Superior temporal gyrus (tissue), 1 donor: Measurements from ENCODE around the gene MSL3B.
"Not testable (repeated sequence)": the region's sequence is repeated elsewhere in the genome, so short reads cannot be mapped to it uniquely, and the experiment has no call there.

Experiments used
- DNase-seq: peaks from one replicate; pipeline ENCODE4 v3.0.0-alpha.2; 2016; ENCODE audit errors: extremely low spot score

MSL3B gene

DNA sequence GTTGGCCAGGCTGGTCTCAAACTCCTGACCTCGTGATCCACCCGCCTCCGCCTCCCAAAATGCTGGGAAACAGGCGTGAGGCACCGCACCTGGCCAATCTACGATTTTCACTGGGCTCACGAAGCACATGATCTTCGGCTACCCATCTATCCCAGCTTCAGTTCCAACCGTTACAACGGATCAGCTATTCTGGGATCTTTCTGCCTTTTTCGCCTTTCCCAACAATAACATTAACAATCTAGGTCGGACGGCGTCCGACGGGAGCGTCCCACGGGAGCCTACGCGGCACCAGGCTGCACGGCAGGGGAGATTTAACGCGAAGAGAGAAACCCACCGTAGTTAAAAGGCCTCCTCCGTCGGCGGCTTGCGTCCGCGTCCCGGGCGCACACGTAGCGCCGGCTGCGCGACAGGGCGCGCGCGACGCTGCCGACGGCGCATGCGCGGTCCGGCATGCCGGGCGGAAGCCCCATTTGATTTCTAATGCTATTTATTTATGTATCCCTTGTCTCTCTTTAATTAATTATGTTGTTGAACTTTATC lies at the start of gene MSL3B:
Gene MSL3B, minus strand, starts transcription at position 394 of the 540 bp plus-strand sequence.
- no peak for DNase-seq

DNA sequence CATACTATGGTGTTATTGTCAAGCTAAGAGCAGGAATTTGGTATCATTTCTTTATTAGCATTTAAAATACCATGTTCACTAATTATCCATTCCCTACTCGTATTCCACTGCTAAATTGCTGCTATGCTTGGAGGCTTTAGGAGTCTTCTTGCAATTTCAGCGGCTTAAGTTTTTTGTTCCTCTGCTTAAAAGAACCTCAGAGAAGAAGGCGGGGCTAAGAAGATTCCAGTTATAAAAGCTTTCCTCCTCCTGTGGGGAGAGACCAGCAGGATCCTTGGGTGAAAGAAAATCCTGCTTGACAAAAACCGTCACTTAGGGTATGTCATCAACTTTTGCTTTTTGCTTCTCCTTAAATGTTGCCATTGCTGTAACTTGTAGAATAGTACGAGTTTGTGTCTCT lies 48.9 kb upstream of the MSL3B start, which contains the start of gene TRPM8:
Gene TRPM8, plus strand, starts transcription at position 258 of the 400 bp plus-strand sequence. CDS start 9,165 bp downstream, outside the sequence.
- DNase-seq, result no peak

DNA sequence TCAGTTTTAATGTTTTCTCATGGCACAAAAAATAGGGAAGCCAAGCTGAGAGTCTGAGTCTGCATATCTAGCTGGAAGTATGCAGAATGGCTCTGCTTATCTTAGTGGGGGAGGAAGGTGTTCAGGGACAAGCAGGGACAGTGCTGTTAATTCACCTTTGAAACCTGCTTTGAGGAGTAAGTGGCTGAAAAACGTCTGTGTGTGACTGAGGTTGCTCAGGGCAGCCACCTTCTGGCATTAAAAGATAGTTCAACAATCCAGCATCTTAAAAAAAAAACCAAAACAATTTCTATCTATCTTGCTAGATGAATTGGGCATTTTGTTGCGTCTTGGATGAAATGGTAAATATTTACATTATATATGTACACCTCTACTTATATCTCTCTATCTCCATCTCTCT lies 46.9 kb upstream of the MSL3B start:
- no peak for DNase-seq

DNA sequence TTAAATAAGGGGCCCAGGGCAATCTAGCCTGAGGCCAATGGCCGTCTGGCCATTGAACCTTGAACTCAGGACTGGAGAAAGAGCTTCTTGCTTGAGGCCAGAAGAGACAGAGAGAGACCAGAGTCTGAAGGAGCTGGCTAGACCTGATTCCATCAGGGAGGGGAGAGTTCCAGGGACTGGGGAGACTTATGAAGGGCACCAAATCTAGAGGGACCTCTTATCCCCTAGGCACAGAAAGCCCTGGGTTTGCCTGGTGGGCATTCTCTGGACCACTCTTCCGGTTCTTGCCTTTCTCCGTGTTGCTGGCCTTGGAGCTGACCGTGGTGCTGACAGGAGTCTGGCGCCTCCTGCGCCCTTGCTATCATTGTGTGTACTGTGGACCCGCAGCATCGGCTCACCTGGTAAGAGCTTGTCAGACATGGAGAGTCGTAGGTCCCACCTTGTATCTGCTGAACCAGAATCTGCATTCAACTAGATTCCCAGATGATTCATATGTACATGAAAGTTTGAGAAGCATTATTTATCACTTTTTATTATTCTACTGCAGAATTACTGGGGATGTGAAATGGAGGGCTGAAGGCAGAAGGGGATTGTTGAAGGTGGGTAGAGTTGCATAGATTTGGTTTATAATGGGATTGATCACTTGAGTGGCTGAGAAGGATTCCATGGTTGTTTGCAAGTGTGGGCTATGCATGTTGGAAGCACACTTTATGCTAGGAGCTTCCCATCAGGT lies 44.7 kb upstream of the MSL3B start:
- no peak for DNase-seq

DNA sequence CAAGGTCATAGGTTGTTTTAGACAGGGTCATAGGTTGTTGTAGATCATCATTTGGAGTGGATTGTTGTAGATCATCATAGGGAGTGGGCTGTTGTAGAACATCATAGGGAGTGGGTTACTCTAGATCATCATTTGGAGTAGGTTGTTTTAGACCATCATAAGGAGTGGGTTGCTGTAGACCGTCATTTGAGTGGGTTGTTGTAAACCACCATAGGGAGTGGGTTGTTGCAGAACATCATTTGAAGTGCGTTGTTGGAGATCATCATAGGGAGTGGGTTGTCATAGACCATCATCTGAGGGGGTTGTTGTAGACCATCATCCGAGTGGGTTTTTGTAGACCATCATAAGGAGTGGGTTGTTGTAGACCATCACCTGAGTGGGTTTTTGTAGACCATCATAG lies 39.4 kb upstream of the MSL3B start:
- DNase-seq, result no peak

DNA sequence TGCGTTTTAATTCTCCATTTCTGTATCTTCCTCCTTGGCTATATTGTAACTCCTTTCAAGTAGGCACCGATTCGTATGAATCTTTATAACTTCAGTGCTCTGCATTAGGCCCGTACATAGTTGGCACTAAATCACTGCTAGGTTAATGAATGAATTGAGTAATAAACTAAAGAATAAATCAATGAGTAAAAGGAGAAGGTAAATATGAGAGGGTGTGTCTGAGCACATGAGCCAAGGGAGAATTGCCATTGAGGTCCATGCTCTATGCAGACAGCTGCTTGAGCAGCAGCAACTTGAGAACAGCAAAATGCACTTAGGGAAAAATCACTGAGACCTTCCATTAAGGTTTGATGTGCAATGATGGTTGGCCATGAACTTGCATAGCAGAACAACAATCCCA lies 37.8 kb upstream of the MSL3B start:
- no peak for DNase-seq

DNA sequence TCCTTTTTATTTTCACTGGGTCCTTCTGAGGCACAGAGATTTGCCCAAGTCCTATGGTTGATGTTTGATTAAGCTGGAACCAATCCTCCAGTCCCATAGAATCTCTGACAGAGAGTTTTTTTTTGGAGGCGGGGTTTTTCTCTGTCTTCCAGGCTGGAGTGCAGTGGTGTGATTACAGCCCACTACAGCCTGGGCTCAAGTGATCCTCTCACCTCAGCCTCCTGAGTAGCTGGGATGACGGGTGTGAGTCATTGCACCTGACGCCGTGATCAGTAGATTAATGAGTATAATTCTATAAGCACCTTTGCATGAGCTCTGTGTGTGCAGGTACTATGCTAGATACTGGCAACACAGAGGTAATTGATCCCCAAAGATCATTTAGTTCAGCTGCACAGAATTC lies 33.7 kb upstream of the MSL3B start:
- no peak for DNase-seq

DNA sequence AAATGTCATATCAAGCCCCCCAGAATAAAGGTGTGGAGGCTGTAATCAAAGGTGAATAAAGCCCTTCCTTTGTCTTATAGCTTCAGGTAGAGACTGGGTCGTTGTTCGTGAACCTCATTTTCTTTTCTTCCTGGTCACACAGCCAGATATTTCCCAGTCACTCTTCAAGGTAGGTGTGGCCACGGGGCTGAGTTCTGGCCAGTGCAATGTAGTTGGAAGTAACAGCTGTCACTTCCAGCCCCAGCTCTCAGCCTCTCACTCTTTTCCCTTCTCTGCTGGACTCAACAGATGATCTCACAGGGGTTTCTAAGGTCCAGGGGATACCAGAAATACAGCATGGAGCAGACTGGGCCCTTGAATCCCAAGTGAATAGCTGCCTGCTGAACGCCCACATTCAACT lies 33.2 kb upstream of the MSL3B start:
- DNase-seq, result no peak

DNA sequence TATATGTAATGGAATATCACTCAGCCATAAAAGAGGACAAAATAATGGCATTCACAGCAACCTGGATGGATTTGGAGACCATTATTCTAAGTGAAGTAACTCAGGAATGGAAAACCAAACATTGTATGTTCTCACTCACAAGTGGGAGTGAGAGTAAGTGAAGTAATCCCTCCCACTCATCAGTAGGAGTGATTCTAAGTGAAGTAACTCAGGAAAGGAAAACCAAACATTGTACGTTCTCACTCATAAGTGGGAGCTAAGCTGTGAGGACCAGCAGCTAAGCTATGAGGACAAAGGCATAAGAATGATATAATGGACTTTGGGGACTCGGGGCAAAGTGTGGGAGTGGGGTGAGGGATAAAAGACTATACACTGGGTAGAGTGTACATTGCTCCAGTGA lies 28.1 kb upstream of the MSL3B start:
- DNase-seq, result not testable (repeated sequence)

DNA sequence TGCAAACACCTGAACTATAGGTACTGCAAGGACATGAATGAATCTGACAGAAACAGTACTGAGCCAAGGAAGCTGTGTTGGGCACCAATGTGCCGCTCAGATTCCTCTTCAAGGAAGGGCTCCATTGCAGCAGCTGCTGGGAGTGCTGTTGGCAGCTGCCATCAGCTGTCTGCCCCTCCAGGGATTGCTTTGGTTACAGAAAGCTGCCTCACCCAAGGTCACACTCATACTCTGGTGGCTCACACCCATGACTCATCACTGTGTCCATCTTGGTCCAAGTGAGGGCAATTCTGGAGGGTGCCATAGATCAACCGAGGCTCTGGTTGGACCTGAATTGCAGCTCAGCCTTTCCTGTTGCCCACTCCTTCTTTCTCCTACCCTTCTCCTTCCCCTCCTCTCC lies 24.6 kb upstream of the MSL3B start:
- DNase-seq, result no peak

DNA sequence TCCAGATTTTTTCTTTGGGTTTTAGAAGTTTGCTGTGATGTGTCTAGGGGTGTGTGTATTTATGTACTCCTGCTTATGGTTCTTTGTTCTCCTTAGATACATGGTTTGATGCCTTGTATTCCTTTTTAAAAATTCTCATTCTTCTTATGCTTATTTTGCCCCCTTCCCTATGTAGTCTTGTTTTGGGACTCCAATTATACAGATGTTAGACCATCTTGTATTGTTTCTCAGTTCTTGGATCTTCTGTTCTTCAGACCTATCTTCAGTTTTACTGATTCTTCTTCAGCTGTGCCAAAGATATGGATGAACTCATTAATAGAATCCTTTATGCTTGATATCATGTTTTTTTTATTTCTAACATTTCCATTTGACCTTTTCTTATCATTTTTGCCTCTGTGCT lies 14.2 kb upstream of the MSL3B start:
- DNase-seq, result no peak

DNA sequence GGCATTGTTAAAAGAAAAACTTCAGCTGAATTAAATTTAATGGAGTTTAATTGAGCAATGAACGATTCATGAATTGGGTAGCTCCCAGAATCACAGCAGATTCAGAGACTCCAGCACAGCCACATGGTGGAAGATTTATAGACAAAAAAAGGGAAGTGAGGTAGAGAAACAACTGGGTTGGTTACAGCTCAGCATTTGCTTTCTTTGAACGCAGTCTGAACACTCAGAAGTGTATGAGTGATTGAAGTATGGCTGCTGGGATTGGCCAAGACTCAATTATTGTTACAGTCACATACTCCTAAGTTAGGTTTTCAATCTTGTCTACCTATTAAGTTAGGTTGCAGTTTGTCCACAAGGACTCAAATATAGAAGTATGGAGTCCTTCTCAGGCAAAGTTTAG lies 3.9 kb upstream of the MSL3B start:
- not testable (repeated sequence) for DNase-seq

DNA sequence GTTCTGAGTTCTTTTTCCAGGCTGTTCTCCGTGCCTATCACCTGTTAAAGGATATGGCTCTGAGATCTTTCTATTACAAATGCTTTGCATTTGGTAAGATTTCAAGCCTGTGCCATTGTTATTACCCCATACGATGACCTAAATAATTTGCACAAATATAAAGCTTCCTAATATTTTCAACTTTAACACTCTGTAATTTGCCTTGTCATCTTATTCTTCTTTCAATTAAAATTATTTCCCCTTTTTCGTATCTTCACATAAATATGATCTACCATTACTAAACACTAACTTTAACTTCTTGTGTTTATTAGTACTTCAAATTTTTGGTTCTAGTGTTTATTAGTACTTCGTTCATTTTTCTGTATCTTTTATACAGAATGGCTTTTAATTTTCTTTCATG lies 3.2 kb upstream of the MSL3B start:
- no peak for DNase-seq

DNA sequence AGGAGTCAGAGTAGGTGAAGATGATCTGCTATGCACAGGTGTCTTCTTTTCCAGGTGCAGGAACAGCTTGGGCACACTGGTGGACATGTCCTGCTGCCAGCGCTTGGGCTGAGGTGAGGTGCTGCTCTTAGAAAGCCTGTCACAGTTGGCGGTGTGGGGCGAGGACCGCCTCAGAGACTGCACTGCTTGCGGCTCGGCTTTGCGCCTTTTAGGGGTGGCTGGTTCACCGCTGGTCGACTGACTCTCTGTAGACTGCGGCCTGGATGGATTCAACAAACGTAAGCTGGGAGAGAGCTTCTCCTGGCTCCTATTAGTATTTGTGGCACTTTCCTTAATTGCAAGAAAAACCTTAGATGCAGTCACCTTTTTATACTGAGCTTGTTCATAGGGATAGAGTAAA lies 1.7 kb downstream of the MSL3B start:
- no peak for DNase-seq

DNA sequence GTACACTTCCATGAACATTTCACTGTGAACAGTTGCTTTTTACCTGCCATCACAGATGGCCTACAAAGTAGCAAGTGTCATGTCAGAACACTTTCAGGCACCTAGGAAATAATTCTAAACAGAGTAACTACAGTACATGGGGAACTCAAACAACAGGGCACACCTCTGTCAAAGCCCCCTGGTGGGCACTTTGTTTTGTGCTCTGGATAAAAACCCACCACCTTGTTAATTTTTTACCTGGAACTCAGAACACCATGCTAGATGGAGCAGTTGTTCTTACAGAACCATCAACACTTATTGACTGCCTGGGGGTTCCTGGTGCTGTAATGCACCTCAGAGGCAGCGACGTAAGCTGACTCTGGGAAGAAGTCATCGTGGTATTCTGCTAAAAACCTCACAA lies 2.3 kb downstream of the MSL3B start:
- DNase-seq, result no peak

DNA sequence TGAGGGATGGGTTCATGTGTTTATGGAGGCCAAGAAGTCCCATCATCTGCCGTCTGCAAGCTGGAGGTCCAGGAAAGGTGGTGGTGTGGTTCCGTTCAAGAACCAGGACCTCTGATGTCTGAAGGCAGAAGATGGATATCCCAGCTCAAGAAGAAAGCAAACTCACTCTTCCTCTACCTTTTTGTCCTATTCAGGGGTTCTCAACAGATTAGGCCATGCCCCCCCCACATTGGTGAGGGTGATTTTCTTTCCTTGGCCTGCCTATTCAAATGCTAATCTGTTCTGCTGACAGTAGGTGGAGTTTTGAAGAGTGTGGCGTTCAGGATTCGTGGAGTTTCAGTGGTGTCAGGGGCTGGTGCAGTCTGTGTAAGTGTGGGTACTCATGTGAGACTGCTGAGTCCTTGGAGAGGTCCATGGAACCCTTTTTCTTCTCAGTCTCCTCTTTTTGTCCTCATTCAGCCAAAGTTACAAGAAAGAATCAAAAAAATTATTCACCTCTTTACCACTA lies 5.9 kb downstream of the MSL3B start:
- no peak for DNase-seq

DNA sequence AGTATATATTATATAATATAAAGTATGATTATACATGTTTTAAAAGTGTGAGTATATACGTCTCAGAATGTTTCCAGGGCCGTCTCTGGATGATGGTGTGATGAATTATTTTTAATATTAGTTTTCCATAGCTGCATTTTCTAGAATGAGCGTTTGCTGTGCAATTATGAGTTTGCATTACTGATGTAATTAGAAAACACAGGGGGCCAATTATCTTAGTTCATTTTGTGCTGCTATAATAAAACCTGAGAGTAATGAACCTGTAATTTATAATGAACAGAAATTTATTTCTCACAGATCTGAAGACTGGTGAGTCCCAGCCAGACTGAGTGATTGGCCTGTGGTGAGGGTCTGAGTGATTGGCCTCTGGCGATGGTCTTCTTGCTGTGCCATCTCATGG lies 9.9 kb downstream of the MSL3B start:
- DNase-seq, result no peak

DNA sequence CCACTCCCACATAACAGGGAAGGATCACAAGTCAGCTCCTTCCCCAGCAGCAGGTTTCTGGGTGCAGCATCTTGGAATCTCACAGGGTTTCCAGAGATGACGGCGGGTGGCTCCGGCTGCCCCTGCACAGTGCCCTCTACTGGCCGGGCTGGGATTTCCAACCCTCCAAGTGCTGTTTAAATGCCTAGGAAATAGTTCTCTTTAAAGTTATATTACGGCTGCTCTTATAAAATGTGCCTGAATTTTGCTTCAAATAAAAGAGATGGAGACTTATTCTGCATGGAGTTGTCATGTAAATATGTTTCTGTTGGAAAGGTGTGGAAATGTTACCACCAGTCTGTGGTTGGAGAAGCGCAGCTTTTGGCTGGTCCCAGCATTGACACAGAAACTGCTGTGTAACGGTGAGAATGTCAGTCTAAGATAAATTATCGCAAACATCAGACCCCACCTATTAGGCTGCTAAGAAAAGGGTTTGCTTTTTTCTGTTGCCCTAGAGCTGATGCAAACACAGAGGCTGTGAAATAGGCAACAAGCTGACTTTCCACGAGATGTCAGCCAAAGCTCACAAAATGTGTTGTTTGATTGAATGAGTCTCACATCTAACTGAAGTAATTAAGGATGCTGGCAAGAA lies 10.6 kb downstream of the MSL3B start:
- no peak for DNase-seq

DNA sequence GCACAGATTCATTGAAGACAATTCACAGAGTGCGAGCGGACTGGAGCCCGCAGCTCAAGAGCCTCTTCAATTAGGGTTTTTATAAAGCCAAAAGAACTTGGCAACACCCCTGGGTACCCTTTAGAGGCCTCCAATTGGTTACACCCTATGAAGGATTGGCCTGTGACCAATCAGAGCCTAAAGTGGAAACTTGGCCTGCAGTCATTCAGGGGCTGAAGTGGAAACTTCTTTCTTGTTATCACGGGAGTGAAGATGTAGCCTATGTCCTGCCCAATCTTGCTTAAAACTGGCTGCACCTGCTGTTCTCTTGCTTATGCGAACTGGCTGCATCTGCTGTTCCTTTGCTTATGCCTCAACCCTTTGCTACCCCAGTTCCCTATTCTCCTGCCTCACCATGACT lies 12.0 kb downstream of the MSL3B start:
- no peak for DNase-seq

DNA sequence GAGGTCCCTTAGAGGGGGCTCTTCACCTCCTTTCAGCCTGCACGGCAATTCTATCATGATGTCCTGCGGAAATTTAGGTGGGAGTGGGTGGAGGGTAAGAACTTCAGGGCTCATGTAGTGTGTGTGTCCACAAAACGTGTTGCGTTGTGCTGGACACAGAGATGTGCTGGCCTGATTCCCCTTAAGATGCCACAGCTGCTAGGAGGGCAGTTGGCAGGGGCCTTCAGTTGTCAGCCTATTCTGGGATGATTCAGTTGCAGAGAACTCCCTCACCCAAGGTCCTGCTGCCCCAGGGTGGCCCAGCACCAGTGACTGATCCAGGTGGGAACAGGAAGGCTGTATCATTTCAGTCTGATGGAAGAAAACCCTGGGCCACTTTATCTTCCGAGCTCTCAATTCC lies 12.8 kb downstream of the MSL3B start:
- no peak for DNase-seq

DNA sequence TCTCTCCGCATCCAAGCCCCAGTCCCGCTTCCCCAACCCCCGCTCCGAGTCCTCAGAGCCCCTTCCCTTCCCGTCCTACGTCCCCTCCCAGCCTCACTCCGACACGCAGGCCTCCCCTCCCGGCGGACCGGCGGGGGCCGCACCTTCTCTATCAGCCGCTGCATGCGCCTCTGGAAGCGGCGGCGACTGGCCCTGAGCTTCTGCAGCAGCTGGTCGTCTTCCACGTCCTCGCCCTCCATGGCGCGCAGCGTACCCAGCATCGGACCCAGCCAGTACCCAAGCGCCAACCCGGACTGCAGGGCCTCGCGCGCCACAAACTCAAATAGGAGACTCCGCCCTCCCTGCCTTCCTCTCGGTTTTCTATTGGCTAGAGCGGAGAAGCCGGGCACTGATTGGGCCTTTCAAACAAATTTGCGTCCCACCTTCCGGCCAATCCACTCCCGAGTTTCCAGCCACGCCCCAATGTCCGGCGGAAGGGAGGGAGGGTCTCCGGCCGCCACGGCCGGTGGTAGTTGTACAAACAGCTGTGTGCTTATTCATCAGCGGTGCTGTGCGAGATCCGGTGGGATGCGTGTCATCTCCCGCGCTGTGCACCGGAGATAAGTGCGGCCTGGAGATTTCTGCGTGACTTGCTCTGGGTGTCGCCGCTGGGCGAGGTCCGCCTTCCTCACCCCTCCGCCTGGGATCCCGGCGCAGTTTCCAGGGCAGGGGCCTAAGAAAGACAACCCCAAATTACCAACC lies 13.8 kb downstream of the MSL3B start, which contains the start of gene HJURP:
Gene HJURP, minus strand, starts transcription at position 295 of the 741 bp plus-strand sequence. Its CDS starts 35 bp downstream, at position 260.
- DNase-seq, result peak; percentile 97

DNA sequence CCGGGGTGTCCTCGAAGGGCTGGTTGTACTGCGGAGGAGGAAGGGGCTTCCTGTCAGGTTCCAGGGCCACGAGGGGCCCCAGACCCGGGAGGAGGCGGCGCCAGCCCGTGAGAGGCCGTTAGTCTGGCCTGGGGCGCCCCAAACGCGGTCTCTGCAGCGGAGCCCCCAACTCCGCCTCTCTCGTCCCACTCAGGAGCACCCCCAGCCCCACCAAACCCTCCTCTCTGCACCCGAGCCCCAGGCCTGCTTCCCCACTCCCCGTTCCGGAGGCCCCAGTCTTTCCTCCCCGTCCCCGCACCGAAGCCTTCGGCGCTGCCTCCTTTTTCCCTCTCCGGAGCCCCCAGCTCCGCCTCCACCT lies 14.3 kb downstream of the MSL3B start:
- DNase-seq, result no peak
